Duodenal mucosa (tissue), 2 donors: Measurements from ENCODE around the gene ADAMTS12.
"Not testable (repeated sequence)": the region's sequence is repeated elsewhere in the genome, so short reads cannot be mapped to it uniquely, and the experiment has no call there.

Experiments
- H3K27ac ChIP-seq: one replicate; pipeline ENCODE4 v1.7.0; 2013; ENCODE audit warnings: low read depth, low read length
- H3K27me3 ChIP-seq, 2 donors: one replicate each; pipeline ENCODE4 v1.7.0; 2013; ENCODE audit warnings: low read length in 2 of 2, control low read depth in 1 of 2; ENCODE audit not compliant: insufficient read depth in 2 of 2, control insufficient read depth in 1 of 2
- H3K36me3 ChIP-seq, 2 donors: one replicate each; pipeline ENCODE4 v1.7.0; 2013; ENCODE audit warnings: low read length in 2 of 2, control low read depth in 1 of 2; ENCODE audit not compliant: insufficient read depth in 2 of 2, control insufficient read depth in 1 of 2
- H3K4me1 ChIP-seq, 2 donors: one replicate each; pipeline ENCODE4 v1.7.0; 2013; ENCODE audit warnings: low read length in 2 of 2, control low read depth in 1 of 2; ENCODE audit not compliant: insufficient read depth in 2 of 2, control insufficient read depth in 1 of 2
- H3K4me3 ChIP-seq, 2 donors: one replicate each; pipeline ENCODE4 v1.7.0; 2013; ENCODE audit warnings: low read length in 2 of 2, low read depth in 1 of 2
- H3K9ac ChIP-seq, 2 donors: one replicate each; pipeline ENCODE4 v1.7.0; 2013; ENCODE audit warnings: low read length in 2 of 2, low read depth in 1 of 2
- H3K9me3 ChIP-seq, 2 donors: one replicate each; pipeline ENCODE4 v1.7.0; 2013; ENCODE audit warnings: low read length in 2 of 2, control low read depth in 1 of 2; ENCODE audit not compliant: control insufficient read depth in 1 of 2

ADAMTS12 gene

GRCh38 chr5:33531037-33531298, 360.8 kb downstream of the ADAMTS12 start:
- no peaks in the 10 kb centered on the region for H3K27me3 ChIP-seq
- no peaks in the 10 kb centered on the region for H3K4me1 ChIP-seq
- no peak overlapping the region for H3K27ac ChIP-seq
- H3K36me3 ChIP-seq, result no peaks in the 10 kb centered on the region
- H3K9me3 ChIP-seq, result no peaks in the 10 kb centered on the region
- H3K4me3 ChIP-seq, result no peak overlapping the region
- no peak overlapping the region for H3K9ac ChIP-seq

GRCh38 chr5:33530183-33531036, 361.4 kb downstream of the ADAMTS12 start:
- no peak overlapping the region for H3K27ac ChIP-seq
- H3K36me3 ChIP-seq, result no peaks in the 10 kb centered on the region
- no peaks in the 10 kb centered on the region for H3K27me3 ChIP-seq
- no peak overlapping the region for H3K9ac ChIP-seq
- no peaks in the 10 kb centered on the region for H3K4me1 ChIP-seq
- H3K4me3 ChIP-seq, result no peak overlapping the region
- H3K9me3 ChIP-seq, result no peaks in the 10 kb centered on the region

- Histone ChIP-seq H3K27me3 (no peaks in the 10 kb centered on the region), H3K27ac (no peak overlapping the region), H3K9me3 (no peaks in the 10 kb centered on the region), H3K36me3 (no peaks in the 10 kb centered on the region), H3K4me1 (no peaks in the 10 kb centered on the region), H3K9ac (no peak overlapping the region), H3K4me3 (no peak overlapping the region)
These were observed 364.1 kb downstream of the ADAMTS12 start for GRCh38 chr5:33527696-33528095.

GRCh38 chr5:33526755-33527154, 365.0 kb downstream of the ADAMTS12 start:
- Histone ChIP-seq H3K27ac (no peak overlapping the region), H3K9ac (no peak overlapping the region), H3K9me3 (no peaks in the 10 kb centered on the region), H3K4me3 (no peak overlapping the region), H3K27me3 (no peaks in the 10 kb centered on the region), H3K4me1 (no peaks in the 10 kb centered on the region), H3K36me3 (no peaks in the 10 kb centered on the region)

- Histone ChIP-seq H3K9me3 (no peaks in the 10 kb centered on the region), H3K9ac (no peak overlapping the region), H3K27me3 (no peaks in the 10 kb centered on the region), H3K27ac (no peak overlapping the region), H3K4me3 (no peak overlapping the region), H3K4me1 (no peaks in the 10 kb centered on the region), H3K36me3 (no peaks in the 10 kb centered on the region)
These were observed 367.3 kb downstream of the ADAMTS12 start for GRCh38 chr5:33524476-33524875.

- H3K36me3 ChIP-seq, result no peaks in the 10 kb centered on the region
- no peak overlapping the region for H3K27ac ChIP-seq
- no peak overlapping the region for H3K4me3 ChIP-seq
These were observed 368.5 kb downstream of the ADAMTS12 start for GRCh38 chr5:33523208-33523771.

GRCh38 chr5:33516421-33516820, 375.4 kb downstream of the ADAMTS12 start:
- no peak overlapping the region for H3K4me3 ChIP-seq
- H3K9me3 ChIP-seq, result no peaks in the 10 kb centered on the region
- no peak overlapping the region for H3K9ac ChIP-seq
- no peaks in the 10 kb centered on the region for H3K36me3 ChIP-seq
- no peaks in the 10 kb centered on the region for H3K4me1 ChIP-seq
- no peak overlapping the region for H3K27ac ChIP-seq
- no peaks in the 10 kb centered on the region for H3K27me3 ChIP-seq

More at GRCh38 chr5:33523208-33523771, 368.5 kb downstream of the ADAMTS12 start:
- Histone ChIP-seq H3K4me1 (no peaks in the 10 kb centered on the region), H3K27me3 (no peaks in the 10 kb centered on the region), H3K9ac (no peak overlapping the region), H3K9me3 (no peaks in the 10 kb centered on the region)

GRCh38 chr5:33515366-33515765, 376.4 kb downstream of the ADAMTS12 start:
- not testable (repeated sequence) for H3K27ac ChIP-seq, H3K27me3 ChIP-seq

GRCh38 chr5:33513462-33514185, 378.2 kb downstream of the ADAMTS12 start:
- Histone ChIP-seq H3K36me3 (no peaks in the 10 kb centered on the region), H3K9me3 (no peaks in the 10 kb centered on the region), H3K27me3 (no peaks in the 10 kb centered on the region), H3K27ac (no peak overlapping the region), H3K4me3 (no peak overlapping the region), H3K9ac (no peak overlapping the region), H3K4me1 (no peaks in the 10 kb centered on the region)

More at GRCh38 chr5:33515366-33515765, 376.4 kb downstream of the ADAMTS12 start:
- H3K4me3 ChIP-seq, H3K4me1 ChIP-seq, H3K9ac ChIP-seq, H3K36me3 ChIP-seq, H3K9me3 ChIP-seq: not testable (repeated sequence)

GRCh38 chr5:33509036-33509435, 382.8 kb downstream of the ADAMTS12 start:
- H3K9ac ChIP-seq, result no peak overlapping the region
- H3K4me1 ChIP-seq, result no peaks in the 10 kb centered on the region
- H3K9me3 ChIP-seq, result no peaks in the 10 kb centered on the region
- H3K4me3 ChIP-seq, result no peak overlapping the region
- no peaks in the 10 kb centered on the region for H3K27me3 ChIP-seq
- H3K27ac ChIP-seq, result no peak overlapping the region
- no peaks in the 10 kb centered on the region for H3K36me3 ChIP-seq
